GM19099 (cell line): ENCODE measurements around the gene SMARCD2.
A peak's percentile ranks its signal among the peaks of the same experiment; 100 is the strongest.

Source experiments
- POLR2A ChIP-seq: IDR thresholded peaks from 3 replicates; pipeline ENCODE4 v1.6.1; 2011; ENCODE audit warnings: low read depth; ENCODE audit not compliant: insufficient read length; ENCODE audit errors: extremely low read depth

The SMARCD2 gene

DNA sequence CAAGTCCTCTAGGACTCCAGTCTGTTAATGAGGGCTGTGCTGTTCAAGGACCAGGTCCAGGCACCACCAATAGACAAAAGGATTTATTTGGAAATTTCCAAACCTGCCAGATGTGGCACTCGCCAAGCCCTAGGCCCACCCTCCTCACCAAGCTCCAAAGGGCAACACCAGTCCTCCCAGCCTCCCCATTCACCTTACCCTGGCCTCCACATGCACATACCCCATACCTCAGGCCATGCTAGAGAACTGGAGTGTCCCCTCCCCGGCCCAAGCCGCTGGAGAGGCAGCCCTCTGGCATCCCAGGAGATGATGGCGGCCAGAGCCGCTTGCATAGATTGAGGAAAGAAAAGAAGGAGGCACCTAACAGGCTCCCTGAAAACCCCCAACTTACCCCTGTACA is 10.5 kb downstream of the SMARCD2 start:
- no peak for TF ChIP-seq POLR2A

GRCh38 chr17:63831505-63831904 is 11.0 kb downstream of the SMARCD2 start:
- no peak for TF ChIP-seq POLR2A

- TF ChIP-seq POLR2A, result no peak
Observed at GRCh38 chr17:63830904-63831491, 11.5 kb downstream of the SMARCD2 start.

- no peak for TF ChIP-seq POLR2A
Observed at GRCh38 chr17:63830278-63830677, 12.2 kb downstream of the SMARCD2 start.

DNA sequence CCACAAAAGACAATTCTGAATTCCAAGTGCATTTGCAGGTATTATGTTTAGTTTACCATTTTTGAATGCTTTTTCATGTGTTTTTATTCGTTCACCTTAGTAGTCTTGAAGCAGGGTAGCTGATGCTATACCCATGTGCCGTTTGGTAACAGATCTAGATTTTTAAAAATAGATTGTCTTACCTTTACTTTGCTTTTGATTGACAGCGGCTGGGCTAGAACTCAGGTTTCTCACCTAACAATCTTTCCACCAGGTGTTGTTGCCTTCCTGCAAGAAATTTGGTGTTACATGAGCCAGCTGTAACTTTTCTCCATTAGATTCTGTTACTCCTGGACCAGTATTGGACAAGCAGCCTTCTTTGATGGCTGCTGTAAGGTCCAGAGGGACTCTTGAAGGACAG is 13.5 kb downstream of the SMARCD2 start:
- TF ChIP-seq POLR2A, result no peak

DNA sequence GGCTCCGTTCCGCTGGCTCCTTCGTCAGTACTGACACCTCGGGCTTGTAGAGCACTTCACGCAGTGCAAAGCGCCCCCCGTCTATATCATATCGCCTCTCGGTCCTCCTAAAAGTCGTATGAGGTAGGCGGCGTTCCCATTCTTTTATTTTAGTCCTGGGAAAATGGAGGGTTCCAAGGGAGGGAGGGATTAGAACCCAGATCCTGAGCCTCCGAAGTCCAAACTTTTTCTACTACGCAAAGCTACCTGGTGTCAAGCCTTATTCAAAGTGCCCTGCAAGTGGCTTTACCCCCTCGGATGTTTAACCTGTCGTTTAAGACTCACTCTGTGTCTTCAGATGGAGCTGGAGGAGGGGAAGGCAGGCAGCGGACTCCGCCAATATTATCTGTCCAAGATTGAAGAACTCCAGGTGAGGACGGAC is 14.7 kb downstream of the SMARCD2 start:
- no peak for TF ChIP-seq POLR2A

GRCh38 chr17:63827002-63827800 is 15.3 kb downstream of the SMARCD2 start, which contains the start of the genes FTSJ3 and PSMC5:
Gene FTSJ3 (minus strand): TSS chr17:63827663. CDS start chr17:63826902, 761 bp downstream.
Gene PSMC5 (plus strand): TSS chr17:63827431. CDS start chr17:63827491, 60 bp downstream.
- TF ChIP-seq POLR2A, result peak; percentile 96

DNA sequence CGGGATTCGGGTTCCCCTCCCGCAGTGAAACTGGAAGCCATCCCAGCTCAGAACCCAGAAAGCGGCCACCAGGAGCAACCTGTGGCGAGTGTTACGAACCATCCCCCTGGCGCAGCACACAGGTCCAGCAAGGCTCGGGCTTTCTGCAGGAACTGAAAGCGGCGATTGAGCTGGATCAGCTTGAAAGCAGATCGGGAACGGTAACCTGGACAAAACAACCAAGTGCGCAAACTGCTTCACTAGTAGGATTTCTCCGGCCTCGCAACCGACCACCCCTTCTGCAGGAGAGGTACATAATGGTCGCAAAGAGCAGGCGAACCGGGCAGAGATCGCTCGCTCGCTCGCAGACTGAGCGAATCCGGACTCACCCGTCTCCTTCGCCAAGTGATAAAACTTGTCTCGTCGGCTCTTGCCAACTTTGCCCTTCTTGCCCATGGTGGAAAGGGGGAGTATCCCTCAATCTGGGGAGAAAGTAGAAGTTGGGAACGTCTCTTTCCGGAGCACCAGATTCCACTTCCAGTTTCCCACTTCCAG is 15.9 kb downstream of the SMARCD2 start:
- no peak for TF ChIP-seq POLR2A

DNA sequence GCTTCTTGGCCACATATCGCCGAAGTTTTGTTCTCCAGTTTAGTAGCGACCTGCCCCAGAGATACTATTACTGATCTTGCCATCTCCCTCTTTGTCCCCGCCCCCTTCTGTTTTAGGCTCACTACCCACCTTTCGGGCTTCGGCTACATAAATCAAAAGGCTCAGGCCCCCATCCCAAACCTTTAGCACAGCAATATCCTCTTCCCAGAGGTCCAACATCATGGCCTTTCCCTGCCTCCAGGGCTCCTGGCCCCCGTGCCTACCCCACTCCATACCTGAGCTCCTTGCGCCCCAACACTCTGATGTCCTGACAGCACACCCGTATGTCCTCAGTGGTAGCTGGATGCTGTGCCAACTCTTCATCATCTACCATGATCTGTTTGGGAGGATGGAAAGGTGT is 18.1 kb downstream of the SMARCD2 start:
- TF ChIP-seq POLR2A, result no peak

DNA sequence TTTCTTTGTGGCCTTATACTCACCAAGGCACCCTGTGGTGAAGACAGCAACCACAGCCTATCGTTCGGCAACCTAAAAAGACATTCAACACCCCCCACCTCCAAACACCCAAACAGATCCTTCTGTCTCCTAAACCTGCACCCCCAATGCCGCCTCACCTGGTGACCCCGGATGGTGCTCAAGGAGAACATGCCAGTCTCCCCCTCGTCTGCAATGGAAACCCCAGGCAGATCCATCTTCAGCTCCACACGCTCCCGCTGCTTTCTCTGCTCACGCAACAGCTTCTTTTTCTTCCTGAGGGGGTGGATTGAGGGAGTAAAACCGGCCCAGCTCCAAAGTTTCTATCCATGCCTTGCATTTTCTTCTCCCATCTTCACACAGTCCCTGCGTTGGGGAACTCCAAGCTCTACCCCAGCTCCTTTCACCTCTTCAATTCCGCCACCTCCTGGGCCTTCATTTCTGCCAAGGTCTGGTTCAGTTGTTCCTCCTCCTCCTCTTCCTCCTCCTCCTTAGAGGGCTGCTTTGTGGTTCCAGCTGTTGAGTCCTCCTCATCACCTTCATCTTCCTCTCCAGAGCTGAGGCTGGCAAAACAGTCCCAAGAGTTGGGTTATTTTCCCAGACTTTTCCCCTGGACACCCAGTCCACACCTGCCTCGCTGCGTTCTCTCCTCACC is 18.7 kb downstream of the SMARCD2 start:
- TF ChIP-seq POLR2A, result no peak

- TF ChIP-seq POLR2A, result no peak
Observed at GRCh38 chr17:63822537-63822936, 19.9 kb downstream of the SMARCD2 start.

GRCh38 chr17:63821804-63822203 is 20.7 kb downstream of the SMARCD2 start:
- no peak for TF ChIP-seq POLR2A

- peak; percentile 5 for TF ChIP-seq POLR2A
Observed at GRCh38 chr17:63820963-63821561, 21.4 kb downstream of the SMARCD2 start.

DNA sequence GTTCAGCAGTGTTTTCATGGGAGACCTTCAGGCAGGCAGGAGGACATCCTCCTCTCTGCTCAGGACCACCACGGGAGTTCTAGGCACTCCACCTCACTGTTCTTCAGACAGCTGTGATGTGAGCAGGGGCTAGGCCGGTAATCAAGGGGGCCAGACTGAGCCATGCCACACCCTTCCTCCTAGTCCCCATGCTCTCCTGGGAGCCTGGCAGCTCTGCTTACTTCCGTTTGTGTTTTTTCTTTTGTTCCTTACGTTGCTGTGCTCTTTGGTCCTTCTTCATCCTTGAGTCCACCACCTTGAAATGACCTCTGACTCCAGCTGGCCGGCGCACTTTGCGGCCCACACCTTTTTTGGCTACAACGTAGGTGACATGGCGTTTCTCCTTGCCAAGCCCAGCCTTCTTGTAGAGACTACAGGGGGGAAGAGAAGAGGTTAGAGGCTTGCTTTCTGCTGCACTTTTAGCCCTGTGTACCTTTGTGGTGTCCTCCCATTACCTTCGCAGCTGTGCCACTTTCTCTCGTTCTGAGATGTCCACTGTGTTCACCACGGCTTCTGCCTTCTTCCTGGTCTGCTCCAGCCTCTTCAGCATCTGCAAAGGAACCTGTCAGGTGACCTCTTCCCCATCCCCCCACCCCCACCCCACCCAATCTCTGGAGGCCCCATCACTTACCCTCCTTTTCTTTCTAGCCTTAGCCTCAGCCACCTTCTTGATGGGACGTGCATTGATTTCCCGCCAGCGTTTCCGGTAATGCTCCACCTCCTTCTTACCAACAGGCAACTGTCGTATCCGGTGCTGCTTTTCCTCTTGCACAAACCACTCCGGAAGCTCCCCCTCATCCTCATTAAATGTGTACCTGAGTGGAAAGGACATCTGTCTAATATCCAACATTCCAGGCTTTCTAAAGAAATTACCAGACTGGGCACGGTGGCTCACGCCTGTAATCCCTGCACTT is 22.6 kb downstream of the SMARCD2 start:
- TF ChIP-seq POLR2A, result no peak
